ENCODE data around the gene RORB. TPM values are rescaled to one million over a fixed set of nuclear protein-coding genes. Genes with fewer than 3 reads are reported as not detected.

Gene RORB
- total and polyA plus RNA-seq, 12 donors = 0.20 to 5.0 (median 2.6) TPM

DNA sequence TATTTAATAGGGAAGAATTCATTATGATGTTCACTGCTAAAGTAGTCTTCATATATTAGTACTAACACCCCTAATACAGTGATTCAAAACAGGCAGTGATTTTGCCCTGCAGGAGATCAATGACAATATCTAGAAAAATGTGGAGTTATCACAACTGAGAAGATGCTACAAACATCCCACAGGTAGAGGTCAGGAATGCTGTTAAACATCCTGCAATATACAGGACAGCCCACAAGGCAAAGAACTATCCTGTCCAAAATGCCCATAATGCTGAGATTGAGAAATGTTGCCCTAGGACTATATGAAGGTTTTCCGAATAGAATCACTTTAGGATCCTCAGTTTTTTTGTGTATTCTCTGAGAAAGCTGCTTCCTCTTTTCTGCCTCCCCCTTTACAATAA, 15.3 kb downstream of the RORB start:
- Histone ChIP-seq H3K9me3 (no peaks in the 10 kb centered on the region), H3K4me1 (no peaks in the 10 kb centered on the region), H3K36me3 (no peaks in the 10 kb centered on the region), H3K4me3 (no peak overlapping the region), H3K27me3 (no peaks in the 10 kb centered on the region), H3K27ac (no peak overlapping the region)
- intact Hi-C loops (cut with DNase I) = no loop called here
- TF ChIP-seq, protein P1, sequence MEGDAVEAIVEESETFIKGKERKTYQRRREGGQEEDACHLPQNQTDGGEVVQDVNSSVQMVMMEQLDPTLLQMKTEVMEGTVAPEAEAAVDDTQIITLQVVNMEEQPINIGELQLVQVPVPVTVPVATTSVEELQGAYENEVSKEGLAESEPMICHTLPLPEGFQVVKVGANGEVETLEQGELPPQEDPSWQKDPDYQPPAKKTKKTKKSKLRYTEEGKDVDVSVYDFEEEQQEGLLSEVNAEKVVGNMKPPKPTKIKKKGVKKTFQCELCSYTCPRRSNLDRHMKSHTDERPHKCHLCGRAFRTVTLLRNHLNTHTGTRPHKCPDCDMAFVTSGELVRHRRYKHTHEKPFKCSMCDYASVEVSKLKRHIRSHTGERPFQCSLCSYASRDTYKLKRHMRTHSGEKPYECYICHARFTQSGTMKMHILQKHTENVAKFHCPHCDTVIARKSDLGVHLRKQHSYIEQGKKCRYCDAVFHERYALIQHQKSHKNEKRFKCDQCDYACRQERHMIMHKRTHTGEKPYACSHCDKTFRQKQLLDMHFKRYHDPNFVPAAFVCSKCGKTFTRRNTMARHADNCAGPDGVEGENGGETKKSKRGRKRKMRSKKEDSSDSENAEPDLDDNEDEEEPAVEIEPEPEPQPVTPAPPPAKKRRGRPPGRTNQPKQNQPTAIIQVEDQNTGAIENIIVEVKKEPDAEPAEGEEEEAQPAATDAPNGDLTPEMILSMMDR (IDR thresholded peaks at IDR 0.05) = no peak
- DNase-seq (no peak), ATAC-seq (no peak)
- WGBS, 2 donors = 76 to 94% methylated on average over 1 of the region's 1 CpG

- no peaks in the 10 kb centered on the region for H3K36me3 ChIP-seq
Observed at GRCh38 chr9:74513221-74513620, 16.1 kb downstream of the RORB start.

DNA sequence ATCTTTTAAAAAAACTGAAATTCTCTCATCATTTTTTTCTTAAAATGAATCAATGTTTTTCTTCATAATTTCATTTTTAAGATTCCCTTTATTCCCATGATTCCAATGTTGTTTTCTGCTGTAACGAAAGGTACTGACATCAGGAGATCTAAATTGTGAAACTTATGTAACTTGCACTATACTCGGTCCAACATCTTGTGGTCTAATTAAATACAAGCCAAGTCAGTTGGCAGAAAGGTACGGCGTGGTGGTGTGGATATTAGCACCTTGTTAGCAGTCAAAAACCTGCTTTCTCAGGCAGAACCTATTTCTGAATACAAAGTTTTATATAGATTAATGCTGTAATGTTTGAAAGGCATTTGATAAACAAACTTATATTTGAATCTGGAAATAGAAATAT, 20.1 kb downstream of the RORB start:
- Histone ChIP-seq H3K4me1 (no peaks in the 10 kb centered on the region), H3K9me3 (no peaks in the 10 kb centered on the region), H3K36me3 (no peaks in the 10 kb centered on the region), H3K4me3 (no peak overlapping the region), H3K27ac (no peak overlapping the region), H3K27me3 (no peaks in the 10 kb centered on the region)
- DNase-seq (no peak), ATAC-seq (peak in 2 of 8 donors; percentile 61 to 74)
- intact Hi-C loops (cut with DNase I) = no loop called here
- WGBS, 2 donors = 60% methylated on average over 4 of the region's 4 CpGs
- TF ChIP-seq, protein P1 (IDR thresholded peaks at IDR 0.05) = no peak

More at GRCh38 chr9:74513221-74513620, 16.1 kb downstream of the RORB start:
- no peak for DNase-seq
- ATAC-seq = no peak
- H3K27me3 ChIP-seq = no peaks in the 10 kb centered on the region
- no peak overlapping the region for H3K27ac ChIP-seq
- 86 to 91% methylated on average over 4 of the region's 4 CpGs for whole genome bisulfite sequencing, 2 donors
- intact Hi-C loops (cut with DNase I) = no loop called here
- H3K4me3 ChIP-seq = no peak overlapping the region
- H3K9me3 ChIP-seq = no peaks in the 10 kb centered on the region
- no peaks in the 10 kb centered on the region for H3K4me1 ChIP-seq
- TF ChIP-seq, protein P1 (IDR thresholded peaks at IDR 0.05) = no peak

- H3K9me3 ChIP-seq = no peaks in the 10 kb centered on the region
- no peaks in the 10 kb centered on the region for H3K4me1 ChIP-seq
- DNase-seq (no peak), ATAC-seq (no peak)
- no peak overlapping the region for H3K4me3 ChIP-seq
- no peaks in the 10 kb centered on the region for H3K36me3 ChIP-seq
- H3K27me3 ChIP-seq = no peaks in the 10 kb centered on the region
- WGBS, 2 donors = 90 to 92% methylated on average over 9 of the region's 9 CpGs
- TF ChIP-seq, protein P1 (IDR thresholded peaks at IDR 0.05) = no peak
- no peak overlapping the region for H3K27ac ChIP-seq
- intact Hi-C loops (cut with DNase I) = no loop called here
Observed at GRCh38 chr9:74519419-74519818, 22.3 kb downstream of the RORB start.

Measured in heart right ventricle (tissue), 16 donors.